Brain pericyte (primary cell): Measurements from ENCODE around the gene MAPK8IP2.

Experiments used
- DNase-seq: peaks from one replicate; pipeline ENCODE4 v3.0.0-alpha.2; 2012; ENCODE audit warnings: low read depth, low spot score

Gene MAPK8IP2

GRCh38 chr22:50575426-50575941, 25.1 kb upstream of the MAPK8IP2 start:
- DNase-seq, result no peak

- no peak for DNase-seq
Measured at GRCh38 chr22:50576070-50576469, 24.5 kb upstream of the MAPK8IP2 start.

- no peak for DNase-seq
Measured at GRCh38 chr22:50576806-50577696, 23.5 kb upstream of the MAPK8IP2 start.

- no peak for DNase-seq
Measured at GRCh38 chr22:50577697-50577986, 23.0 kb upstream of the MAPK8IP2 start.

- DNase-seq, result no peak
Measured at GRCh38 chr22:50577987-50578775, 22.4 kb upstream of the MAPK8IP2 start, which contains the start of gene CPT1B. Gene CPT1B (minus strand): TSS chr22:50578427. CDS start chr22:50577915, 512 bp downstream.

- DNase-seq, result no peak
Measured at GRCh38 chr22:50578776-50579310, 21.8 kb upstream of the MAPK8IP2 start.

- DNase-seq, result no peak
Measured at GRCh38 chr22:50579752-50580151, 20.8 kb upstream of the MAPK8IP2 start.

GRCh38 chr22:50581031-50581949, 19.3 kb upstream of the MAPK8IP2 start:
- DNase-seq, result no peak

GRCh38 chr22:50581950-50582492, 18.6 kb upstream of the MAPK8IP2 start:
- no peak for DNase-seq

- peak; percentile 91 for DNase-seq
Measured at GRCh38 chr22:50582493-50583293, 17.9 kb upstream of the MAPK8IP2 start, which contains the start of gene CHKB. Gene CHKB (minus strand): TSS chr22:50582849. CDS start chr22:50582781, 68 bp downstream.

GRCh38 chr22:50583294-50583861, 17.2 kb upstream of the MAPK8IP2 start:
- no peak for DNase-seq

GRCh38 chr22:50584106-50585096, 16.2 kb upstream of the MAPK8IP2 start:
- no peak for DNase-seq

- DNase-seq, result no peak
Measured at GRCh38 chr22:50585238-50585637, 15.4 kb upstream of the MAPK8IP2 start.

- no peak for DNase-seq
Measured at GRCh38 chr22:50585781-50586180, 14.8 kb upstream of the MAPK8IP2 start.

- no peak for DNase-seq
Measured at GRCh38 chr22:50586416-50586815, 14.2 kb upstream of the MAPK8IP2 start.

- no peak for DNase-seq
Measured at GRCh38 chr22:50587407-50587806, 13.2 kb upstream of the MAPK8IP2 start.

GRCh38 chr22:50595189-50595588, 5.4 kb upstream of the MAPK8IP2 start:
- no peak for DNase-seq

GRCh38 chr22:50597097-50597496, 3.5 kb upstream of the MAPK8IP2 start:
- no peak for DNase-seq
